Hematopoietic multipotent progenitor cell (in vitro differentiated cells): Measurements from ENCODE around the gene GALNT18. TPM values are rescaled to one million over a fixed set of nuclear protein-coding genes. Genes with fewer than 3 reads are reported as not detected.

Source experiments
- DNase-seq, 3 donors: peaks; one replicate each; pipeline ENCODE4 v3.0.0-alpha.2; 2011 to 2015; ENCODE audit warnings: low read depth in 2 of 3, low spot score in 2 of 3
- total RNA-seq: library from RNA; depleted of rRNA; stranded (reverse); fragments of >200 nt; gene quantifications from one replicate; pipeline ENCODE4 v1.2.3, GENCODE V29; 2012

Gene GALNT18
- total RNA-seq, 1 donor, result 0.54 TPM

- DNase-seq, result no peak
Observed at GRCh38 chr11:11589437-11589836, 32.4 kb downstream of the GALNT18 start.

DNA sequence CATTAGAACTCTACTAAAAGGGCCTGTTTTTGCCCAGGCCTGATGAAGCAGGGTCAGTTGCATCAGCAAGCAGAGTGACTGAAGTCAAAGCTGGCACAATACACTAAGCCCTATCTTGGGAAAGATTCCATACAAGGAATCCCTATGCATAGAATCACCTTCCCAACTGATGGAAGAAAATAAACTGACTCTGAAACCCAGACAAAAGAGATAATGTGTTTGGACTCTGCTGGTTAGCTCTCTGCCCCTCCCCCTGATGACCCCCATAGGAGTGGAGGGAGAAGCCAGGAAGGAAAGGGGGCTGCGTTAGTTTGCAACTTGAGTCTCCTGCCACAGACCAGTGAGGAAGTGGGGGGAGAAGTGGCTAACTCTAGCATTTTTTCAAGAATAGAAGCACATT is 32.9 kb downstream of the GALNT18 start:
- peak in 1 of 3 donors; percentile 32 for DNase-seq

DNA sequence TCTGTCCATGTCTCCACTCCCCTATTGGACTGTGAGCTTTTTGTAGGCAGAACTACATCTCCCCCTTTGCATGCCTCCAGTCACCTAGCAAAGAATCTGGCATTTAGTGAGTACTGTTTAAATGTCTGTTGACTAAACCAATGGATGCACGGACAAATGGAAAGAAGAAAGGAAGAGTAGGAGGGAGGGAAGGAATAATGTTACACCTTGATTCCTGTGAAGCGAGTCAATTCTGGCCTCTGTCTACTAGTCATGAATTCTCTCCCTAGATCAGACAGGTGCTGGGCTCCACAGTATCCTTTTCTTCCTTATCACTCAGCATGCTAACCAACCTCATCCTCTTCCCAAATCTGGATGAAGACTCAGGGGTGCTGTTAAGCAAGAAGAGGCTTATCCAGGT is 33.6 kb downstream of the GALNT18 start:
- no peak for DNase-seq

GRCh38 chr11:11587122-11587521 is 34.7 kb downstream of the GALNT18 start:
- DNase-seq, result no peak

- DNase-seq, result no peak
Observed at GRCh38 chr11:11586465-11586864, 35.3 kb downstream of the GALNT18 start.

DNA sequence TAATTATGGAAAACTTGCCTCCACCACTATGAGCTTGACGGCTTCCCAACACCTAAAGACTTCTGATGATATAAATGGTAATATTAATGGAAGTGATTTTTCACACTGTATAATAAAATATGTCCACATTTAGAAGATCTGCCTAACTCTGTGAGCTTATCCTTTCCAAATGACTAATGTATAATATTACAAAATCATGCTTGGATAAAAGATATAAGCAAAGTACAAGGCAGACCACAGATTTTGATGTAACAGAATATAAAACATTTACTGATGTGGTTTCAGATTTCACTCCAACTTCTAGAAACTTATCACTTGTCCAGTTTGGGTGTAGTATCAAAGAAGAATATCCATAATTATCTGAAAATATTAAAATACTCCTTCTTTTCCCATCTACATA is 36.9 kb downstream of the GALNT18 start:
- no peak for DNase-seq

DNA sequence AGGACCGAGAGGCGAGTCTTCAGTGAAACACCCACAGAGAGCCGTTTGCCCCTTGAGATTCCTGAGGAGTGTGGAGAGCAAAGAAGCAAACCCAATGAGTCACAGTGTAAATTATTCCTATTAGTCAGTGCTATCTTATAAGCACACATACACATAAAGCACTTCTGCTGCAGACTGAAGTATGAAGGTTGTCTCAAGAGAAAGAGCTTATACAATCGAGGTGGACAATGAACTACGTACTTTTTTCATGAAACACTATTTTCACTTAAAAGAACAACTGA is 37.3 kb downstream of the GALNT18 start:
- no peak for DNase-seq

DNA sequence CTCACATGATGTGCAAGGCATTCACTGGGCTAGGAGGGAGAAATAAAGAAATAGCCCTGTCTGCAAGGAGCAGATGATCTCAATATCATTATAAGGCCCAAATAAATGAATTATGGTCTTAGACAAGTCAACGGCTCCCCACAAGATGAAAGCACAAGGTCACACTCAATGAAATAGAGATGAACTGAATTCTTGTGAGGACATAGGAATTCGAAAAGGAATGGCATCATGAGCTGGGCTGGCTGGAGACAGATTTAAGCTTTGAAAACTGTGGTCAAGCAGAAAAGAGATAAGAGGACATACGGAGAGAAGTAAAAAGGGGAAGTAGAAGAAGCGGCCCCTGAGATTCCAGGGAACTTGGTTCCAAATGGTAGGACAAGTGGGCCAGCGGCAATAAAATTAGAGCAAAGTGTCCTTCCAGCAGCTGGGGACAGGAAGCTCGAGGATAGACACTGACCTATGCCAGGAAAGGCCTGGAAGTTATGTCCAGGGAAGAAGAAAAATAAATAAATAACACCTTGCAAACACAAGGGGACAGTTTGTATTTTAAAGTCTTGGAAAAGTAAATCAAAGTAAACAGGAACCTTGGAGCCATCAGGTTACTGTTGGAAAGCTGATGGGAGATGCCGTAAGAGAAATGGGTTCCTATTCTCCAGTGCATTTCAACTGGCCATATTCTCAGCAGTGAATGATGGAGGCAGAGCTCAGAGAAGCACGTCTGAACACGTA is 37.8 kb downstream of the GALNT18 start:
- DNase-seq, result peak in 1 of 3 donors; percentile 11

DNA sequence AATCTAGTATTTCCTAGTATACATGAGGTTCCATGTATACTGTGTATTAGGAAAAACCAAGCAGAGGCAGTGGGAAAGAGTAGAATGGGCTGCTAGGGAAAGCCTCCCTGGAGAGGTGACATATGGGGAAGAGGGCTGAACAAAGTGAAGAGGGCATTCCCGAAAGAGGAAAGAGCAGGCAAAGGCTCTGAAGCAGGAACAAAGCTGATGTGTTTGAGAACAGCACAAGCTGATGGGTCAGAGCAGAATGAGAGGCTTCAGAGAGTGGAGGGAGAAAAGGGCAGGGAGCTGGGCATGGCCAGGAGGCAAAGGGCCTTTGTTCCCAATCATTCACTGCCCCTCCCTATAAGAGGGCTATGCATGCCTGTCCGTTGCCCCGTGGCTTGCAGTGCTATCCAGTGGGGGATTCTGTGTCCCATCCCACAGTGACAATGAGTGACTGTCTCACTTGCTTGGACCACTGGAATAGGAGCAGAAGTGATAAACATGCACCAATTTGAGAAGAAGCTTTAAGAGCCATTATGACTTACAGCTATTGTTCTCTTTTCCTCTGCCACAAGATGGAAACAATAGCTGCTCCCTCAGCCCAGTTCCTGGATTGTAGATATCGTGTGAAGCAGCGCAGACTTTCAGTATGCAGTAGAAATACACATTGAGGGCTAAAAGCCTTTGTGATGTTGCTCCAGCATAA is 39.6 kb downstream of the GALNT18 start:
- DNase-seq, result no peak

DNA sequence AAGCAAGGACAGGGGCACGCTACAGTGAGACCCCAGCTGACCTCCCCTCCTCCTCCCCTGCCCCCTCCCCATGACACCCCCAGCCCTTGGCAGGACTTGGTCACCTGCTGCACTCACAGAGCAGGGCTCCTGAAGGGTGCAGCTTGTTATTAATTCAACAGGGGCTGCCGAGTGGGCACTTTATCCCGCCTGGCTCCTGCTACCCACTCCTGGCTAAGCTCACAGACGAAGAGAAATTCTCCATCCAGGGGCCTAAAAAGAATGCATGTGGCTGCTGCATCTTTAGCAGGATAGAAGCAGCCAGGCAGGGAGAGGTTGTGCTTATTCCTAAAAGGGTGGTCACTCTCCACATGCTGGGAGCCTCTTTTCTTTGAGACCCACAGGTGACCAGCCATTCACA is 40.3 kb downstream of the GALNT18 start:
- DNase-seq, result no peak

GRCh38 chr11:11580841-11581411 is 40.9 kb downstream of the GALNT18 start:
- no peak for DNase-seq

- DNase-seq, result no peak
Observed at GRCh38 chr11:11580012-11580411, 41.8 kb downstream of the GALNT18 start.

- no peak for DNase-seq
Observed at GRCh38 chr11:11579012-11579988, 42.5 kb downstream of the GALNT18 start.

GRCh38 chr11:11577932-11578911 is 43.6 kb downstream of the GALNT18 start:
- no peak for DNase-seq

- DNase-seq, result peak in 1 of 3 donors; percentile 41
Observed at GRCh38 chr11:11577251-11577855, 44.5 kb downstream of the GALNT18 start.

DNA sequence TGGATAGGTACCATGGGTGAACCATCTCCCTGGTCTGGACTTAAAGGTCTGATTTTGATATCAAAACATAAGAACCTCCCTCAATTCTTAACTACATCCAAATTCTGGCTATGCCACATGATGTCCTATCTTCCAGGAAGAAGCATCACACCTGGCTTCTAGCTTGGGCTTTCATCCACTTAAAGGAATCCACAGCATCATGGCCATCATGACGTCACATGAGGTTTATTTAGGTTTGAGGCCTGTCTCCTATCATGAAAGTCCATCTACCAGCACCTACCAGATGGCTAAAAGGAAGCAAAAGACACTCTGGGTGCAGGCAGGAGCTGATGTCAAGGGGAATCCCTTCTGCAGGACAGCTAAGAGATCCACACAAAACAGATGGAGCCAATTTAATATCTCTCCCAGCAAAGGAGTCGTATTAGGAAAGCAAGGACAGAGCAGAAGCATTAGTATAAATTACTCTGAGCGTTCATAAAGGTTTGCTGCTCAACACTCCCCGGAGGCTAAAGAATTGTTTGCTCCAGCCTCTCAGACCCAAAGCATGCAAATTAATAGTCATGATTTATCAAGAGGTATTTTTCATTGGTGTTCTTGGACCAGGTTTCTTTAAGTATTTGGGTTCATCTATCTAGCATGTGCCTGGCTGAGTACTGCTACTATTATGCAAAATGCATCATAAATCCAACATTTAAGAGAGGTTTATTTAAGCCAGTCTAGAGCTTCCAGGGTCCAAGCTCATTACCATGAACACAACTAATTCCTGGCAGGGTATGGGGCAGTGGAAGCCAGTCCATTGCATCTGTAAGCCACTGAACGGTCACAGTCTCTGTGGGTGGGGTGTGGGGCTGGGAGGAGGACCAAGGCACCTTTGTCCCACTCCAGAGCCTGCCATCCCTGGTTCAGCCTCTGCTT is 47.2 kb downstream of the GALNT18 start:
- no peak for DNase-seq

GRCh38 chr11:11572386-11572785 is 49.4 kb downstream of the GALNT18 start:
- DNase-seq, result no peak

DNA sequence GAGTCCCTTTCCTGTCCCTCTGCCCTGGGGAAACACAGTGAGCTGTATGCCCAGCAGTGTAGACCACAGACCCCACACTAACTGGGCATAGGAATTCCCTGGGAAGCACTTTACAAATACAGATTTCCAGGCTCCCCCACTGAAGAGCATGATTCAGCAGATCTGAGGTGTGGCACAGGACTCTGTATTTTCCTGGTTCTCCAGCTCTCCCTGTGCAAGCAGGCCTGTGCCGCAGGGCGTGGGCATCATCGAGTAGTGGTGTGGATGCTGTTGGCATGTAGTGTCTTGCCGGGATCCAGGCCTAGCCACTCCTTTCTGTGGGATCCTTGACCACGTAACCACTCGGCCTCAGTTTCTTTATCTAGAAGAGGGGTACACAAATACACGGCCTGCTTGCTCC is 49.9 kb downstream of the GALNT18 start:
- no peak for DNase-seq
